Activated T-helper 9 cell treated with anti-CD3 and anti-CD28 coated beads, Interleukin-2, amount 50 U/mL, for 16 hours (primary cell): ENCODE data around the gene ROR2.

Source experiments
- DNase-seq: peaks from one replicate; pipeline ENCODE4 v3.0.0-alpha.2; 2020; ENCODE audit warnings: low read depth

ROR2 gene

DNA sequence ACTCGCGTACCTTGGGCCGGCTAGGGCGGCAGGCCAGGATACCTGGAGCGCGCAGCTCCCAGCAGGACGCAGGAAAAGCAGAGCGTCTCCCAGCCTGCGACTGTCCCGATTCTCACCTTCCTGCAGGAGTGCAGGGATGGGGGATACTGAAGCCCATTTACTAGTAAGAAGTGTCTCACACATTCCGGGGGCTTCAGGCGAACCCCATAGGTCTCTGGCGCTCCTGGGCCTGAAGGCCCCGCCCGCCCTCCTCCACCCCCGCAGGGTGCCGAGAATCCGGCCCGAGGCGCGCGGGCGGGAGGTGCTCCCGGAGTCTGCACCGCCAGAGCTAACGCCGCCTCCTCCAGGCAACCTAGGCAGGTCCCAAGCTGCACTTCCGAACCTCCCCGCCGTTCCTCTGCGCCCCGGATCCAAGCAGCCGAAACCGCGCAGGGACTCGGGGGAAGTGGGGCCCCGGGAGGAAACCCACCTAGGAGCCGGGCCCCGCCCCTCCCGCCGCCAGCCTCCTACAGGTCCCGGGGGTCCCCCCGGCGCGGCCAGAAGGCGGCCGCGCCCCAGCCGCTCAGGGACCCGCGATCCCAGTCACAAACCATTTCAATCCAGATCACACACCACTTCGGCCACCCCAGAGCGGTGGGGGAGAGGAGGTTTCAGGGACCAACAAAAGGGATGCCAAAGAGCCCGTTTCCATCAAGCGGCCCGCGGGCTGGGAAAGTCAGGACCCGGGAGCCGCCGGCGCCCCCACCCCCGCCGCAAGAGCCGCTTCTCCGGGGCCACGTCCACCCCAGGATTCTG, 1.2 kb downstream of the ROR2 start:
- DNase-seq: no peak

DNA sequence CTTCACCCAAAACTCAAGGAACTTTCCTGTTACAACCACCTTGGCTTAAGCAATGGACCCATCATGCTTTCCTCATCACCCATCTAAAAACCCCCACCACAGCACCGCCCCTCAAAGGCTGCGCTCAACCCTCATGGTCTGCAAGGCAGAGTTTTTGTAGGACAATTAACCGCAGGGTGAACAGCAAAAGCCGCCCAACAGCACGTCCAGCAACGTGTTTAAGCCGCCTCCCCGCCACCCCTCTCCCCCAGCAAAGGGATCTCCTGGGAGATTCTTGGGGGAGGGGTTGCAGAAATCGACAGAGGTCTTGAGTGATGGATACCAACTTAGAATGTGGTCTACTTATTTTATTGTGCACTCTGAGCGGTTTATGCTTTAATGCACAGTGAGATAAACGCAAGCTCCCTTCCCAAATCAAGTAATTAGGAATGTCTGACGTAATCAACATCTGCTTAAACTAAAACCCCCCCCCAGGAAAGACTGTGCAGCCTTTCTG, 1.9 kb downstream of the ROR2 start:
- DNase-seq: no peak

DNA sequence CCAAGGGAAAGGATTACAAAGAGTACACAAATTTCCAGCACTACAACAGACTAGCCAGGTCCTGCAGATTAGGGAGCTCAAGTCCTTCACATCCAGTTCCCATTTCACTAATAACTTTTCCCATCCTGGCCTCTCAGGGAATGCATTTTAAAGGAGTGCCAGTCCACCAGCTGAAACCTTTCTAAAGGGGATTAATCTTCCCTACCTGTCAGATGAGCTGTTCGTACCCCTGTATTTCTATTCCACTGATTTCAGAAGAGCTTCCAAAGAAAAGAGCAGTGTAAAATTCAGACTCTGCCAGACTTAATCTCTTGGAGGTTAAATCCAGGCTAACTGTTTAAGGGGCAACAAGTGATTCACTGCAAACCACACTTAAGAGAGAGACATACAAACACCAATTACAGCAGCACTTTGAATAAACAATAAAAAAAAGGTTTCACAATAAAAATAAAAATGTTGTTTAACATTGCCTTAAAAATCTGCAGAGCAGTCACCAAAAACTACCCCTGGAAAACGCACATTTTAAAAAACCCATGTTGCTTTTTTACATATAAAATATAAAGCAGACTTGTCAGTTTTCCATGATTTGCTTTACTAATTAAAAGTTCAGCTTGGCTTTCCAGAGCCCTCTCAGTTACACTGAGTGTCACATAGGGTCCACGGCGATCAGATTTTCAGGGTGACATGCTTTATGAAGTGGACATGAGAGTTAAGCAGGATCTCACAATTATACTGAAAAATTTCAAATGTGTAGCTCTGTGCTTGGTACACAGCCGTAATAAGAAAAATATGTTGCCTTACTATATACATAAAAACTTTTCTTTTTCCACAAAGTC, 3.2 kb downstream of the ROR2 start:
- no peak for DNase-seq

DNA sequence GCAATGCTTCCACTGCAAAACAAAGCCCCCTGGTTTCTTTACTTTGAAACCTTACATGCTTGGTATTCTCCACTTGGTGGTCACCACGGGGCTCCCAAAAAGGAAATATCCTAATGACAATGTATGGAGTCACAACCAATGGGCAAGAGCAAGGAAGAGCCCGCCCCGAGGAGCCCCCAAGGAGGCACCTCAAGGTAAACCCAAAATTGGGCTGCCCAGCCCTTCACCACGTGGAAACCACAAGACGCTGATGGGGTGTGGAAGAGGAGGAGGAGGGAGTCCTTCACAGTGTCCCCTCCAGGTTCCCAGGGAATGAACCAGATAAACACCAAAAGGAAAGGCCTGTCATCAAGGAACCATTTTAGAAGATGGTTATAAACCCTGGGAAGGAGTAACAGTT, 3.8 kb downstream of the ROR2 start:
- no peak for DNase-seq

DNA sequence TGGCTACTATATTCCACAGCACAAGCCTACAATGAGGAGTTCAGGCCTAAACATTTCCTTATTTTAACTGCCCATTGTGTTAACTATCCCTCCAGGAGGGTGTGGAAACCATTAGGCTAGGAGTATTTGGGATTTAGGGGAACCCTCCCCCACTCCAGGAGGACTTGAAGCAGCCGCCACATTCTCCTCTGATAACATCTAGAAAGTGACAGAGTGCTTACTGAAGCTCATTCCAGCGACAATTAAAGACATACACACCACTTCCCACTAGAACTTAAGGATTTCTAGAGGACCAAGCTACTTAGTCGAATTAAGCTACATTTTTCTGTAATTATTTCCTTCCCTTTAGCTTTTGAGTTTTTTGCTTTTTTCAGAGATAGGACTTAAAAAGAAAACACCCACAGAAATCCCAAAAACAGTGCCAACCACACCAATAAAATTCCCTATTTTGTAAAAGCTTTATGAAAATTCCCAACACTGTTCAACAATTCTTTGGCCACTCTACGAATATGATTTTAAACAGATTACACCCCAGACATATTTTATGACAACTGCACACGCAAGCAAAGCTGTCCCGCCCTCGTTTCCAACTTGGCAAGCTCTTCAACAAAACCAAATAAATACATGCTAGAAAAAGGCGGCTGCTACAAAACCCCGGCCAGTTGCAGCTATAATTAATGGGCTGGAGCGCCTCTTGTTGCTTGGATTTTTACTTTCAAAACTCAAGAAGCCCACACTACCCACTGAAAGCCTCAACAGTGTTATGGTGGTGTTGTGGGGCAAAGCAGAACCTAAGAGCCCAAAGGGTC, 4.5 kb downstream of the ROR2 start:
- no peak for DNase-seq

DNA sequence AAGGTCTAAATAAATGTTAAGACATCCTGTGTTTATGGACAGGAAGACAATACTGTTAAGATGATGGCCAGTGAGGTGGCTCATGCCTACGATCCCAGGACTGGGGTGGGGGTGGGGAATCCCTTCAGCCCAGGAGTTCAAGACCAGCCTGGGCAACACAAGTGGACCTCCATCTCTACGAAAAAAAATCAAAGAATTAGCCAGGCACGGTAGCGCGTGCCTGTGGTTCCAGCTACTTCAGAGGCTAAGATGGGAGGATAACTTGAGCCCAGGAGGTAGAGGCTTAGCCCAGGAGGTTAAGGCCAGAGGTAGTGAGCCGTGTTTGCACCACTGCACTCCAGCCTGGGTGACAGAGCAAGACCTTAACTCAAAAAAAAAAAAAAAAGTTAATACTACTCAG, 5.3 kb downstream of the ROR2 start:
- DNase-seq: no peak

DNA sequence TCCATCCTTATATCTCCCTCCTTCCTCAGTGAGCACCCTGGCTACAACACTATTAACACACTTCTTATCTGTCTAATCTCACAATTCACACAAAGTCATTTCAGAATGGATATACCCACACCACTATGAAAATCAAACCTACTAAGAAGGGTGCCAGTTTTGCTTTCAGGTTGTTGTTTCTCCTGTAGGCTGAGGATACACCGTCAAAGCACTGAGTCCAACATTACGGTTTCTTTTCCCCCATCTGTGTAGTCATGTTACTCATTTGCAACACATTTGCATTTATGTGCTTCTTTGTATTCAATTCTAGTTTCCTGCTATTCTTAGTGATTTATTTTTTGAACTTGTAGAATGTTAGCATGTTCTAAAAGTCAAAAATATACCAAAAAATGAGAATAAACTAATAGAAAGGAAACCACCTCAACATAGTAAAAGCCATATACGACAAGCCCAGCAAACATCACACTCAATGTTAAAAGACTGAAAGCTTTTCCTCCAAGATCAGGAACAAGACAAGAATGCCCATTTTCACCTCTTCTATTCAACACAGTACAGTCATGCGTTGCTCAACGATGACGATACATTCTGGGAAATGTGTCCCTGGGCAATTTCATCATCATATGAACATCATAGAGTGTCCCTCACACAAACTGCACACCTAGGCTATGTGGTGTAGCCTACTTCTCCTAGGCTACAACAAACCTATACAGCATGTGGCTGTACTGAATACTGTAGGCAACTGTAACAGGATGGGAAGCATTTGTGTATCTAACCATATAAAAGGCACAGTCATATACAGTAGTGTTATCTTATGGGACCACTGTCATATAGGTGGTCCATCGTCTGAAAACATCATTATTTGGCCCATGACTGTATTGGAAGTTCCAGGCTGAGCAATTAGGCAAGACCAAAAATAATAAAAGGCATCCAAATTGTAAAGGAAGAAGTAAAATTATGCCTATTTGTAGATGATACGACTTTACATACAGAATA, 6.3 kb downstream of the ROR2 start:
- no peak for DNase-seq

DNA sequence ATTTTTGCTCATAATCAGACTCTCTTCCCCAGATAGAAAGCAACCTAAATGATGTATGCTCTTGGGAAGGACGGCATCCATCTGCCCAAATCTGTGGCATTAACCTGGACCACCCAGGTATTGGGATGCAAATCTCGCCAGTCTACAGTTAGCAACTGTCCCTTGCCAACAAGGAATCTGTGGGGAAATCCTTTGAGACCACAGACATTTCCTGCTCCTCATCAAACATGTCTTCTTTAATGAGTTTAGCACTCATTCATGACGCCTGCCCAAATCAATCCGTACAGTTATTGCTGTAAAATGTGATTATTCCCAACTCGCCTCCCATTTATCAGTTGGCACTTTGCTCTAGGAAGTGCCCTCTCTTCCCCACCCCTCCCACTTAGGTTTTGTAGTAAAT, 7.8 kb downstream of the ROR2 start:
- DNase-seq: no peak

DNA sequence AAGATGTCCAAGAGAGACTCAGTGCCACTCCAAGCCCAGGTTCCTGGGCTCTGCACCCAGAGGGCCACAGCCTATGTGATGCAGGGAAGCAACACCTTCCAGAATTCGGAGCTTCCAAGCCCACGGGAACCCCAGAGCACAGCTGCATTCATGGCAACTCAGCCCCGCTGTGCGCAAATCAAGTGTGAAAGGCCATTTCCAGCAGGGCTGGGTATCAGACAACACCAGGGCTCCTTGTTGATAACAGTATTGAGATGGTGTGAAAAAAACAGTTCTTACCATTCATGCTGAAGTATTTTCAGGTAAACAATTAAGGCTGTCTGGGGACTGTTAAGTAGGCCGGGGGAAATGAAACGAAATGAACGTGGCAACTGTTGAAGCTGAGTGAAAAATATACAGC, 10.1 kb downstream of the ROR2 start:
- no peak for DNase-seq

DNA sequence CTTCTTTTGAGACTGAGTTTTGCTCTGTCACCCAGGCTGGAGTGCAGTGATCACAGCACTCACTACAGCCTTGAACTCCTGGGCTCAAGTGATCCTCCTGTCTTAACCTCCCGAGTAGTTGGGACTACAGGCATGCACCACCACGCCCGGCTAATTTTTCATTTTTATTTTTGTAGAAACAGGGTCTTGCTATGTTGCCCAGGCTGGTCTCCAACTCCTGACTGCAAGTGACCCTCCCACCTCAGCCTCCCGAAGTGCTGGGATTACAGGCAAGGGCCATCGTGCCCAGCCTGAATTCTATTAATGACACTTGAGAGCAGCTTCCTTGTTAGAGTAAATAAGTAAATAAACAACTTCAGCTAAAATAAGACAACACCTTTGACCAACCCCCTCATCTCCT, 12.3 kb downstream of the ROR2 start:
- no peak for DNase-seq

DNA sequence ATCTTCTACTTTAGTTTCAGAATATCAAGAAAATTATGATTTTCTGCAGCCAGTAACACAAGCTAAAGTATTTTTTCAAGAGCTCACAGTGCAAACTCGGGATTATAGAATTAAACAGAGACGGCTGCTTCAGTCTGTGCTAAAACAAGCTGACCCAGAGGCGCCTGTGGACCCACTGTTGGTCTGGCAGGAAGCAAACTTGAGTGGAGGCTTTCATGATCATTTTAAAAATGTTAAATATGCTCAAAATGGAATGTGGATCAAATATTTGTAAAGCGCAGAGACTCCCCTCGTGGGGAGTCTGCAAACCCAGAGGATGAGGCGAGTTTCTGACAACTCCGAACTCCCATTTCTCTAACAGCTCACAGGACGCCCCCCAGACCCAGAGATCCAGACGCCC, 13.0 kb downstream of the ROR2 start:
- no peak for DNase-seq

DNA sequence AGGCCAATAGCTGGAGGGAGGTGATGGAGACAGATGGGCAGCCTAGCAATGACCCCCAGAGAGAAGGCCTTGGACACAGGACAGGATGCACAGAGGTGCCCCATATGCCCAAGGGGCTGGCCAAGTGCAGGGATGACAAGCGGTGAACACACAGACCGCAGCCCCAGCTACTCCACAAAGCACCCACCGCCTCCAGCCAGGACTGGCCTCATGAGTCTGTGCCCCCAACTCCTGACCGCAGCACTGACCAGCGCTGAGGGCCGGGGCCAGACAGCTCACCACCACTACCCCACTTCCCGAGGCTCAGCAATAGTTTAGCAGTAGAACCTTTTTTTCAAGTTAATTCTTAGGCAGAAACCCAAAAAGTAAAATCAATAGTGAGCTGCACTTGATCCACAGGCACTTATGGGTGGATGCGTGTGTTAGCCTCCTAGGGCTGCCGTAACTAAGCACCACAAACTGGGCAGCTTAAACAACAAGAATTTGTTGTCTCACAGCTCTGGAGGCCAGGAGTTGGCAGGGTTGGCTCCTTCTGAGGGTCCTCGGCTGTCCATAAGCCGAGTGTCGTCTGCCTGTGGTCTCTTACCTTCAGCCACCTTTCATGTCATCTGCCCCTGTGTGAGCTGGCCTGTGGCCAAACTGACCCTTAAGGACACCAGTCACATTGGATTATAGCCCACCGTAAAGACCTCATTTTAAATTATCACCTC, 14.1 kb downstream of the ROR2 start:
- no peak for DNase-seq

DNA sequence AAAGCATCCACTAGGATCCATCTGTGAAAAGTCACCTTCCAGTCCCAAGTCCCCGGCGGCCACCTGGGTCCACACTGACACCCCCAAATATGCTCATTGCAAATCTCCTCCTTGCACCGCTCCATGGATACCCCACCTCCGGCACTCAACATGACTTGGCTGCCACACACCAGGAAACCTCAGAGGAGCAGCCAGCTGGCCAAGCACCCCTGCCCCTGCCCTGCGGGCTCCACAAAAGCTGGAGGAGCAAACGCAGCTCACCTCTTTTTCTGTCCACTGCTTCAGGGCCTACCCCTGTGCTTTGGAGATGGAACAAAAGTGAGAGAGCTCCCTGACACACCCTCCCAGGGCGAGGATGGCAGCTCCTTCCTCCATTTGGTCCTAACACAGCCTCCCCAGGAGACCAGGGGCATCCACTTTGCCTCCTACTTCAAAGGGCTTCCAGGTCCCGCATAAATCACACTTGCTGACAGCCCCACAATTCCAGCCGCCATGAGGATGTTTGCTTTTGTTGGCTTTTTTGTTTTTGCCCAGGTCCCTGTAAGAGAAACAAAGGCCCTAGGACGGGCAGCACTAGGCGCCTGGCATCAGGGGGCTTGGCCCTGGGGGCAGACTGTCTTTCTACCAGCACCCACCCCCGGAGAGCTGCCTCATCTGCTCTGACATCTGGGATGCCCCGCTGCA, 14.8 kb downstream of the ROR2 start:
- no peak for DNase-seq

DNA sequence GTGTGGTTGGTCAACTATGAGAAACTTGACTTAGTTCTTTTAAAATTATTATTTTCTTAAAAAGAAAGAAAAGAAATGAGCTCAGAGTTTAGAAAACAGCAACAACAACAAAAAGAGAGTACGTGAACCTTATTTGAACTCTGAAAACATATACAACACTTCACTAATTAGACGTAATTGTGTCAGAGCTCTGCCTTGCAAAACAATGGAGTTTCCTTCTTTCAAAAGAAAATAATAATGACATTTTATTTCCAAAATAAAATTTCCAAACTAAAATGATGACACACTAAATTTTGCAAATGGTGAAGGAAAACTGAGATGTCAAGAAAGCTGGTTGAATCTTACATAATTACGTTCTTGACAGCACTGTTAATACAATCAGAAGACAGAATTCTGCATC, 15.4 kb downstream of the ROR2 start:
- no peak for DNase-seq

DNA sequence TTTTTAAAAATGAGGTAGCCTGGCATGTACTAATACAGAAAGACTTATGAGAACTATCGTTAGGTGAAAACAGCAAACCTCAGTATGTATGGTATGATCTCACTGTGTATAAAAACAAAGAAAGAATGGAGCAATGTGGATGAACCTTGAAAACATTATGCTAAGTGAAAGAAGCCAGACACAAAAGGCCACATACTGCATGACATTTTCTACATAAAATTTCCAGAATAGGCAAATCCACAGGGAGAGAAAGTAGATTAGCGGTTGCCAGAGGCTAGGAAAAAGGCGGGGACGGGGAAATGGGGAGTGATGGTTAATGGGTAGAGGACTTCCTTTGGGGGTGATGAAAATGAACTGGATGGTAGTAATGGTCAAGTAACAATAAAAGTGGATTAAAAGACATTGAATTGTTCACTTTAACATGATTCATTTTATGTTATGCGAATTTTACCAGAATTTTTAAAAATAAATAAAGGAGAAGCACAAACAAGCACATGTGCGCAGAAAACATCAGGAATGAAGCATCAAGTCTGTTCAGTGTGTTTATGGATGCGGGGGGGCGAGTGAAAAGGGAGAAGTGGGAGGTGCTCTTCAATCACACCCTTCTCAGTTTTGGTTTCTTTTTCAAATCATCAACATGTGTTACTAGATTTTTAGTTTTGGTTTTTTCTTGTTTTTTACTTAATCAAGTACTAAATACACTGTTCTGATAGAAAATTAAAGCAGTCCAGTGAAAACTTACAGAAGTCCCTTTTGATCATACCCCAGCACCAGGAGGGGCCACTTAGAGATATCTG, 16.3 kb downstream of the ROR2 start:
- no peak for DNase-seq

DNA sequence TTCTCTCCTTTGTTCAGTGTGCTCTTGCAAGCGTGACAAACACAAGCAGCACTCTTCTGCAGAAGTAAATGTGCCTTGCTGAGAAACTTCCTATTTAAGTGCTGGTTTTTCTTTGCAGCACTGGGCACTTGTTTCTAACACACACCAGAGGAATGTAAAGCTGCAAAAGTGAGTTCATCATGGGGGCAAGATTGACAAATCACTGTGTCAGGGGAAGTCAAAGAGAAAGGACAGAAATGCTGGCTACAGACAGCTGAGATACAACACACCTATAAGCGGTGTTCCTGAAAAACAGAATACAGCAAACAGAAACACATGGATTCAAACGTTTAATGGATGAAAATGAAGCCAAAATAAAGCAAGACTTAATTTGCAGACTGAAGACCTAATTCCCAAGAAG, 19.6 kb downstream of the ROR2 start:
- no peak for DNase-seq

DNA sequence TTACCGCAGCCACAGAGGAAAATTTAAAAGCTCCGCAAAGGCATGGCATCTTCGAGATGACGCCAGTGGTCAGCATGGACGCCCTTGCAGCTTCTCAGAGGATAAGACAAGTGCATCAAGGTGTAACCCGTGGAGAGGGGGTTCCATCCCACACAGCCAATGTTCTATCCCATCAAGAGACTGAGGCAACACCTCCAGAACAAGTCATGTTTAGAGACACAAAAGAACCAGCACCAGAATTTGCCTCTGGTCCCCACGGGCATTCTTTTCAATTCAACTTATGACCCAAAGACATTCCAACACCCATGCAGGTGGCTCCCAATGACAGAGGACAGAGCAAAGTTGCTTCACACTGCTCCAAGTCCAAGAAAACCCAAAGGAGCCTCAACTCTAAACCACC, 20.7 kb downstream of the ROR2 start:
- DNase-seq: no peak

DNA sequence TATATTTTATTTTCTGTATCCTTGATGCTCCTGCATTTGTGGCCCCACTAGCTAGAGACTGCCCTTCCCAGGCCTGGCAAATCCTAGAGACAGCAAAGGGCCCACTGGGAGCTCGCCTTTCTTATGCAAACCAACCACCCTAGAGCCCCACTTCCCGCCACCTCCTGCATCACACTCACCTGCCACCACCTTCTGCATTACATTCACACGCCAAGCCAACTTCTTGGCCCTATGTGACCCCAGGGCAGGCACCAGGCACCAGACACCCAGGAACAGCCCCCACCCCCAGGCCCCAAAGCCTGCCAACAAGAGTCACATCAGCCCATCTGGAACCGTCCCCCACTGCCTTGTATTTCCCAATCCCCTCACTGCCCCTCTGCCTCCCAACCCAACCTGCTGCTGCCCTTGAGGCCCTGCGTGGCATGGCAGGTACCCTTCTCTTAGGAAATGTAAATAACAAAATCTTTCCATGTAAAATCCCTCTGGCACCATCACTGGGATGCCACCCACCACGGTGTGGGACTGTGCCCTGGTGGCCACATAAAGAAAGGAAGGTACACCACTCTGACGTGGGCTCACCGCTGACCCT, 22.0 kb downstream of the ROR2 start:
- DNase-seq: no peak

DNA sequence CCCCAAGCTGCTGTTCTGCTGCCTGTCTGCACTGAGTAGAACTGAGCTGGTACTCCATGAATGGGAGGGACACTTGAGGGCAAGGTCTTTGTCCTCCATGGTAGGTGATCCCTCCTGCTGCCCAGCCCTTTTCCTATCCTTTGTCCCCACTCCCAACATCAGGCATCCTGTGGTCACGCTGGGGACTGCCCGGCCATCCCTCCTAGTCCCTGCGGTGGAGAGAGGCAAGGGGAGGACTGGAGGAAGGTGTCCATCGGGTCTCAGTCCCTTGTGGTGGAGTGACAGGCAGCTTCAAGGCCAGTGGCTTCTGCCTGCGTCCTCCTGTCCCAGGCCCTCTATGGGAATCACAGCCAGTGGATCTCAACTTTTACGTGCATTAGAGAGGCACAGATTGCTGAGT, 25.9 kb downstream of the ROR2 start:
- no peak for DNase-seq
